ENCODE measurements around the gene LMCD1.

LMCD1 gene

DNA sequence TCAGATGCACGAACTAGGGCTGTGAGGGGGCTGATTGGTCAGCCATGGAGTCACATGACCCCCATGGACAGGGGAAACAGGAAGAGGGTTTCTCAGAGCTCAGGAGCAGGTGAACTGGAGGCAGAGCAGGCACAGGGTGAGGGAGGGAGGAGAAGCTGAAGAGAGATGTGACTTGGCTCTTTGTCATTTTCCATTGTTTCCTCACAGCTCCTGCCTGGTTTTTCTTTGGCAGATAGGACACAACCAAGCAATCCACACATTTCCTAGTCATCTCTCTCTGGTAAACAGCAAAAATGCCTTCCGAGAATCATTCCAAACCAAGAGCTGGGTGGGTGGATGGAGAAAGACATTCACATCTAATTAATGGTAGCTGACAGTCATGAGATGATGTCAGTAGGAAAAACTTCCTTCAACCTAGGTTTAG is 43.4 kb upstream of the LMCD1 start:
- no peak overlapping the region for H3K4me3 ChIP-seq (replicated peaks; ENCODE audit: low read depth, low read length)
- TF ChIP-seq, protein P1, sequence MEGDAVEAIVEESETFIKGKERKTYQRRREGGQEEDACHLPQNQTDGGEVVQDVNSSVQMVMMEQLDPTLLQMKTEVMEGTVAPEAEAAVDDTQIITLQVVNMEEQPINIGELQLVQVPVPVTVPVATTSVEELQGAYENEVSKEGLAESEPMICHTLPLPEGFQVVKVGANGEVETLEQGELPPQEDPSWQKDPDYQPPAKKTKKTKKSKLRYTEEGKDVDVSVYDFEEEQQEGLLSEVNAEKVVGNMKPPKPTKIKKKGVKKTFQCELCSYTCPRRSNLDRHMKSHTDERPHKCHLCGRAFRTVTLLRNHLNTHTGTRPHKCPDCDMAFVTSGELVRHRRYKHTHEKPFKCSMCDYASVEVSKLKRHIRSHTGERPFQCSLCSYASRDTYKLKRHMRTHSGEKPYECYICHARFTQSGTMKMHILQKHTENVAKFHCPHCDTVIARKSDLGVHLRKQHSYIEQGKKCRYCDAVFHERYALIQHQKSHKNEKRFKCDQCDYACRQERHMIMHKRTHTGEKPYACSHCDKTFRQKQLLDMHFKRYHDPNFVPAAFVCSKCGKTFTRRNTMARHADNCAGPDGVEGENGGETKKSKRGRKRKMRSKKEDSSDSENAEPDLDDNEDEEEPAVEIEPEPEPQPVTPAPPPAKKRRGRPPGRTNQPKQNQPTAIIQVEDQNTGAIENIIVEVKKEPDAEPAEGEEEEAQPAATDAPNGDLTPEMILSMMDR (IDR thresholded peaks at IDR 0.05; ENCODE audit: low read length, missing control alignments), result no peak
- DNase-seq (ENCODE audit: low read depth), result peak; percentile 20

DNA sequence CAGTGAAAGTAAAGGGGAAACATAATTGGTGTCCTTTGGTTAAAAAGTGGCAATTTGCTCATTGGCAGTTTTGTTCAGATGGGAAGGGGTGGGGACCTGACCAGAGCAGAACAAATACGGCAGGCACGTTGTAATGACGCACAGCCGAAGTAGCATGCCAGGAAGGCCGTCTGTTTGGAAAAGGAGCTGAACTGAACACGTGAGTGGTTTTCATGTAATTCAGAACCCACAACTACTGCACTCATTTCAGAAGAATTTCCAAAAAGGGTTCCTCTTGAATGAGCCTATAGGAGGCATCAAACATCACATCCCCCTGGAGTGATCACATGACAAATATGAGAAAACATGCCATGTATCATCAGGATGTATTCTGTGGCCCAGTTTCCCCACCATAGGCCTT is 42.9 kb upstream of the LMCD1 start:
- TF ChIP-seq, protein P1 (IDR thresholded peaks at IDR 0.05; ENCODE audit: low read length, missing control alignments), result no peak
- no peak overlapping the region for H3K4me3 ChIP-seq (replicated peaks; ENCODE audit: low read depth, low read length)
- DNase-seq (ENCODE audit: low read depth), result peak; percentile 51

DNA sequence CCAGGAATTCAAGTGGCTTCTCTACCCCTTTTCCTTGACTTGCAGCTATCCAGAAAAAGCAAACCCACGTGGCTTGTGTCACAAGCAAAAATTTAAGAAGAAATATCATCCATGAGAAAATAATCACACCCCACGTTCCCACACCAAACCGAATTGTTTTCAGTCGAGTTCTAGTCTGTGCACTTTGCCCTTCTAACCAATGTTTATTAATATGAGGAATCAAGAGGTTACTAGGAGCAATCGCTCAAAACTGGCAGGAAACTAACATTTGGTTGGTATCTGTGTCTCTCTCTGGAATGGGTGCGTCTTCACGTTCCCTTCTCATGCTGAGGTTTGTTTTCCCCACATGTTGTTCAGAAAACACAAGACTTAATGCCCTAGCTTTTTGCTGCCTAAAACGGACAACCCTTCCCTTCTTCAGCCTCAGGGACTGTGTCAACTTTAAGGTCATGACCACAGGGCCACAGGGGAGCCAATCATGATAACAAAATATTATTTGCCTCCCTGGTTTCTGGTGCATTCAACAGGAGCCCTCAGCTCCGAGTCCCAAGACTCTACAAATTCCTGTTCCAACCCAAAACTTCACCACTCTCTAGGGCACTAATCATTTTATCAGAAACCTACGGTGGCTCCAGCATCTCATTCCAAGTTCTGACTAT is 41.4 kb upstream of the LMCD1 start:
- TF ChIP-seq, protein P1 (IDR thresholded peaks at IDR 0.05; ENCODE audit: low read length, missing control alignments), result no peak
- H3K4me3 ChIP-seq (replicated peaks; ENCODE audit: low read depth, low read length), result no peak overlapping the region
- DNase-seq (ENCODE audit: low read depth), result no peak

DNA sequence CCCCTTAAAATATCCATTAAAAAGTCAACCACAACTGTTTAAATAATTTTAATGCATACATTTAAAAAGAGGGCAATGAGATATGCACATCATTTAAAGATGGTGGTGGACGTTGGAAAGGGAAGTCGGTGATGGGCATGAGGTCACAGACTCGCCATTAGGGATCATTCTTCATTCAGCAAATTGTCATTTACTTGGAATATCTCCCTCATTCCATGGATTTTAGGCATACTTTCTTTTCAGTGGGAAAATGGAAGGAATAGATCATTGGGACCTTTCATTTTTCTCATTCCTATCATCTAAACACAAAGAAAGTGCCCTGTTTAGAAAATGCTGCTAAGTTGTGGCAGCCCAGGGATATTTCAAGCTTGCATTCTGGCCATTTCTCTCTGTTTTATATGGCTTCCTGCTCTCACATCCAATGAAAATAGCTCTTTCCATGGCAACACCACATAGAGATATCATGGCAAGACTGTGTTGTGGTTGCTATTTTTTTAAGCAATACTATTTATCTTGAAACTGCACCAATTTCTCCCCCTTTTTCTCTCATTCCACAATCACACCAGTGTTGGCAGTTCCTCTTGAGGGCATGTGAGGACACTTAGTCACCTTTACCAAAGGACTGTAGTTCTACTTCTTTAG is 40.7 kb upstream of the LMCD1 start:
- TF ChIP-seq, protein P1 (IDR thresholded peaks at IDR 0.05; ENCODE audit: low read length, missing control alignments), result no peak
- DNase-seq (ENCODE audit: low read depth), result peak; percentile 83
- no peak overlapping the region for H3K4me3 ChIP-seq (replicated peaks; ENCODE audit: low read depth, low read length)

DNA sequence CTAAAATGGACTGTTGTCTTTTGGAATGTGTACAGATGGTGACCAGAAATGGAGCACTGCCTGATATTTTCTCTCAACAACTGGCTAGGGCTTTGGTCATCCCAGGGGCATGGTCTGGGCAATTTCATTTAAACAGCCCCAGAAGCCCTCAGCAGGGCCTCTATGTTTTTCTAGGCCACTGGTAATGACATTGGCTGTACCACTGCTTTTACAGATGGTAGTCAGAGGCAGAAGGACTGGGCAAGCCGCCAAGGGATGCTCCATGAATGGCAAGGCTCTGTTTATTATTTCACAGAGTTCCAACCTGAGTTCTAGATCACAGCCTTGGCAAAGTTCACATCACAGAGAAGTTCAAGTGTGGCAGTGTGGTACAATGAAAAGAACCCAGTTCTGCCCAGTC is 37.0 kb upstream of the LMCD1 start:
- H3K4me3 ChIP-seq (replicated peaks; ENCODE audit: low read depth, low read length), result no peak overlapping the region
- no peak for DNase-seq (ENCODE audit: low read depth)
- TF ChIP-seq, protein P1 (IDR thresholded peaks at IDR 0.05; ENCODE audit: low read length, missing control alignments), result no peak

DNA sequence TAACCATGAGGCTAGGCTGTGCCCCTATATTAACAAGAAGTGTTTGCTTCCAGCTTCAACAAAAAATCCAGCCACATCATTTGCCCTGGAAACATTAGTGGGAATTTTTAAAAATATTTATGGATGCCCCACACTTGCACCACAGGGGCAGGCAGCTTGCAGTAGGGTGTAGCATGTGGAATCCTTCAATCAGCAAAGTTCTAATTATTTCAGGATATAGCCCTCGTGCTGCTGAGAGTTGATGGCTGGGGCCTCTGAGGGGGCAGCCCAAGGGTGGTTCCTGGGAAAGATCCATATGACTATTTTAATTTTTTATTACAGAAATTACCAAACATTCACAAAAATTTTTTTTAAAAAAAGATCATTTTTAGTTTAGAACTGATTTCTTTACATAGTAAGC is 35.1 kb upstream of the LMCD1 start:
- TF ChIP-seq, protein P1 (IDR thresholded peaks at IDR 0.05; ENCODE audit: low read length, missing control alignments), result no peak
- DNase-seq (ENCODE audit: low read depth), result no peak
- H3K4me3 ChIP-seq (replicated peaks; ENCODE audit: low read depth, low read length), result no peak overlapping the region

DNA sequence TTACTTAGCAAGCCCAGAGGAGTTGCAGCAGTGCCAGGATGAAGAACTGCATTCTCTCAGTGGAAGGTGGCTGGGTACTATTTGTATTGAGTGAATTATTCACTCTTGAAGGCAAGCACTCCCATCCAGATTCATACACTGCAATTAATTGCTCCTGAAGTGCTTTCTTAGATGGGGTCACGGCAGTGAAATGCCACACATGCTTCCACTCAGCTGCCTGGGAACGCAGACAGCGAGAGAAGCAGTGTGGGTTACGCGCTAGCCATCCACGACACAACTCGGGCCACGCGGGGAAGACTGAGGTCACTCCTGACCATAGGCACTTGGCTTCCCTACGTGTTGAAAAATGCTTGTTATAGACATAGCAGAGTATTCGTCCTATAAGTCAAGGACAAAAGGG is 30.8 kb upstream of the LMCD1 start:
- TF ChIP-seq, protein P1 (IDR thresholded peaks at IDR 0.05; ENCODE audit: low read length, missing control alignments), result no peak
- no peak overlapping the region for H3K4me3 ChIP-seq (replicated peaks; ENCODE audit: low read depth, low read length)
- no peak for DNase-seq (ENCODE audit: low read depth)
